ENCODE data around the gene HLTF. TPM values are rescaled to one million over a fixed set of nuclear protein-coding genes. Genes with fewer than 3 reads are reported as not detected.

Gene HLTF
- total RNA-seq, 1 donor from 2014 or later, result 15.9 TPM

GRCh38 chr3:149020839-149021252 is 65.5 kb downstream of the HLTF start:
- Mint-ChIP-seq H3K4me1 (ENCODE audit: unreplicated experiment) (peaks cover 5% of the 10 kb centered on the region), H3K4me3 (ENCODE audit: unreplicated experiment) (no peak overlapping the region), H3K27me3 (ENCODE audit: unreplicated experiment) (no peaks in the 10 kb centered on the region), H3K36me3 (ENCODE audit: low read depth, unreplicated experiment) (peaks cover 32% of the 10 kb centered on the region), H3K27ac (ENCODE audit: unreplicated experiment) (no peak overlapping the region), H3K9me3 (ENCODE audit: unreplicated experiment) (no peaks in the 10 kb centered on the region)
- DNase-seq (ENCODE audit: low spot score), result no peak
- no peak for TF ChIP-seq CTCF (IDR thresholded peaks at IDR 0.05; ENCODE audit: unreplicated experiment)

GRCh38 chr3:149020196-149020838 is 66.0 kb downstream of the HLTF start:
- H3K9me3 Mint-ChIP-seq (ENCODE audit: unreplicated experiment), result no peaks in the 10 kb centered on the region
- H3K4me1 Mint-ChIP-seq (ENCODE audit: unreplicated experiment), result peaks cover 5% of the 10 kb centered on the region
- H3K27ac Mint-ChIP-seq (ENCODE audit: unreplicated experiment), result no peak overlapping the region
- no peak for TF ChIP-seq CTCF (IDR thresholded peaks at IDR 0.05; ENCODE audit: unreplicated experiment)
- H3K4me3 Mint-ChIP-seq (ENCODE audit: unreplicated experiment), result no peak overlapping the region
- DNase-seq (ENCODE audit: low spot score), result no peak
- peaks cover 3% of the 10 kb centered on the region for H3K27me3 Mint-ChIP-seq (ENCODE audit: unreplicated experiment)
- H3K36me3 Mint-ChIP-seq (ENCODE audit: low read depth, unreplicated experiment), result peaks cover 36% of the 10 kb centered on the region

GRCh38 chr3:149019580-149019979 is 66.8 kb downstream of the HLTF start:
- Mint-ChIP-seq H3K27ac (ENCODE audit: unreplicated experiment) (no peak overlapping the region), H3K9me3 (ENCODE audit: unreplicated experiment) (no peaks in the 10 kb centered on the region), H3K4me3 (ENCODE audit: unreplicated experiment) (no peak overlapping the region), H3K4me1 (ENCODE audit: unreplicated experiment) (peaks cover 5% of the 10 kb centered on the region), H3K27me3 (ENCODE audit: unreplicated experiment) (peaks cover 3% of the 10 kb centered on the region), H3K36me3 (ENCODE audit: low read depth, unreplicated experiment) (peaks cover 36% of the 10 kb centered on the region)
- DNase-seq (ENCODE audit: low spot score), result no peak
- no peak for TF ChIP-seq CTCF (IDR thresholded peaks at IDR 0.05; ENCODE audit: unreplicated experiment)

GRCh38 chr3:149018247-149018646 is 68.1 kb downstream of the HLTF start:
- H3K27ac Mint-ChIP-seq (ENCODE audit: unreplicated experiment), result no peak overlapping the region
- no peak for TF ChIP-seq CTCF (IDR thresholded peaks at IDR 0.05; ENCODE audit: unreplicated experiment)
- DNase-seq (ENCODE audit: low spot score), result no peak
- H3K4me1 Mint-ChIP-seq (ENCODE audit: unreplicated experiment), result peaks cover 5% of the 10 kb centered on the region
- peaks cover 3% of the 10 kb centered on the region for H3K27me3 Mint-ChIP-seq (ENCODE audit: unreplicated experiment)
- H3K4me3 Mint-ChIP-seq (ENCODE audit: unreplicated experiment), result no peak overlapping the region
- H3K36me3 Mint-ChIP-seq (ENCODE audit: low read depth, unreplicated experiment), result peaks cover 31% of the 10 kb centered on the region
- H3K9me3 Mint-ChIP-seq (ENCODE audit: unreplicated experiment), result no peaks in the 10 kb centered on the region

GRCh38 chr3:149016669-149017541 is 69.4 kb downstream of the HLTF start:
- no peak for TF ChIP-seq CTCF (IDR thresholded peaks at IDR 0.05; ENCODE audit: unreplicated experiment)
- H3K9me3 Mint-ChIP-seq (ENCODE audit: unreplicated experiment), result no peaks in the 10 kb centered on the region
- H3K4me3 Mint-ChIP-seq (ENCODE audit: unreplicated experiment), result no peak overlapping the region
- peaks cover 3% of the 10 kb centered on the region for H3K27me3 Mint-ChIP-seq (ENCODE audit: unreplicated experiment)
- H3K27ac Mint-ChIP-seq (ENCODE audit: unreplicated experiment), result no peak overlapping the region
- DNase-seq (ENCODE audit: low spot score), result no peak
- peaks cover 26% of the 10 kb centered on the region for H3K36me3 Mint-ChIP-seq (ENCODE audit: low read depth, unreplicated experiment)
- peaks cover 5% of the 10 kb centered on the region for H3K4me1 Mint-ChIP-seq (ENCODE audit: unreplicated experiment)

Measured in endothelial cell (in vitro differentiated cells).